GM13977 (cell line): Measurements from ENCODE around the gene HELZ.

Experiments used
- DNase-seq: peaks from one replicate; pipeline ENCODE4 v3.0.0; 2012; ENCODE audit warnings: low spot score
- CTCF ChIP-seq: IDR thresholded peaks from 2 replicates; pipeline ENCODE4 v1.5.1; 2012; ENCODE audit warnings: mild to moderate bottlenecking, control low read depth; ENCODE audit not compliant: insufficient read depth; ENCODE audit errors: extremely low read depth, missing control alignments
- in situ Hi-C: fragments of 300-500 bp; cut with MboI; formaldehyde crosslinking; loops from one replicate; pipeline ENCODE4 v1.12.0; 2022; ENCODE audit warnings: low sequenced_read_pairs, low pct_unique_long_range_greater_than_20kb, mixed read lengths, inconsistent platforms; ENCODE audit not compliant: unreplicated experiment

HELZ gene

GRCh38 chr17:67244431-67245072 is 444 bp downstream of the HELZ start:
- DNase-seq, result no peak
- no peak for TF ChIP-seq CTCF
- in situ Hi-C loops, result no loop called here

- TF ChIP-seq CTCF, result no peak
- in situ Hi-C loops, result no loop called here
- no peak for DNase-seq
Measured at GRCh38 chr17:67243284-67243683, 1.7 kb downstream of the HELZ start.

GRCh38 chr17:67241719-67242341 is 3.2 kb downstream of the HELZ start:
- in situ Hi-C loops, result no loop called here
- no peak for TF ChIP-seq CTCF
- no peak for DNase-seq

GRCh38 chr17:67239597-67239996 is 5.4 kb downstream of the HELZ start:
- no peak for TF ChIP-seq CTCF

GRCh38 chr17:67238991-67239390 is 6.0 kb downstream of the HELZ start:
- TF ChIP-seq CTCF, result no peak
- in situ Hi-C loops, result no loop called here
- no peak for DNase-seq

More at GRCh38 chr17:67239597-67239996, 5.4 kb downstream of the HELZ start:
- no peak for DNase-seq
- in situ Hi-C loops, result no loop called here

- in situ Hi-C loops, result no loop called here
- TF ChIP-seq CTCF, result no peak
- DNase-seq, result no peak
Measured at GRCh38 chr17:67232441-67232840, 12.6 kb downstream of the HELZ start.
